HepG2 (cell line): Measurements from ENCODE around the gene LRRC3C. TPM values are rescaled to one million over a fixed set of nuclear protein-coding genes. Genes with fewer than 3 reads are reported as not detected.

Experiments
- AGO2 ChIP-seq: fragments of 200-400 bp; formaldehyde crosslinking; optimal IDR thresholded peaks from 2 replicates; pipeline ENCODE3; 2017; ENCODE audit warnings: mild to moderate bottlenecking, low read depth, low read length, moderate library complexity
- ATF3 ChIP-seq: sonication (generic); formaldehyde crosslinking; IDR thresholded peaks from 2 replicates; pipeline ENCODE4 v1.4.0; 2020; ENCODE audit warnings: missing genetic modification reagents
- ATF7 ChIP-seq, 2 experiments: fragments of 450-650 bp in 1 of 2; sonication (generic) in 1 of 2; formaldehyde crosslinking in 1 of 2; IDR thresholded peaks; 2 replicates each; pipeline versions ENCODE4 v1.4.0 to v1.6.1; 2016 to 2020; ENCODE audit warnings: antibody characterized with exemption in 1 of 2, mild to moderate bottlenecking in 1 of 2, missing genetic modification reagents in 1 of 2
- BORCS8-MEF2B ChIP-seq: sonication (generic); formaldehyde crosslinking; IDR thresholded peaks from 2 replicates; pipeline ENCODE4 v1.8.0; 2022; ENCODE audit warnings: mild to moderate bottlenecking, missing genetic modification reagents
- CEBPB ChIP-seq: IDR thresholded peaks from 2 replicates; pipeline ENCODE4 v1.6.1; 2011; ENCODE audit warnings: low read depth, low read length, improper control_type of control experiment, borderline replicate concordance
- HOMEZ ChIP-seq: IDR thresholded peaks from 2 replicates; pipeline ENCODE4 v1.6.1; 2016; ENCODE audit warnings: low read depth
- JUNB ChIP-seq: sonication (generic); formaldehyde crosslinking; IDR thresholded peaks from 2 replicates; pipeline ENCODE4 v1.8.0; 2022; ENCODE audit warnings: missing genetic modification reagents, mild to moderate bottlenecking, borderline replicate concordance
- MED8 ChIP-seq: sonication (generic); formaldehyde crosslinking; IDR thresholded peaks from 2 replicates; pipeline ENCODE4 v1.8.1; 2023; ENCODE audit warnings: mild to moderate bottlenecking, missing genetic modification reagents; ENCODE audit not compliant: insufficient replicate concordance
- NCOA2 ChIP-seq: sonication (generic); formaldehyde crosslinking; IDR thresholded peaks from 2 replicates; pipeline ENCODE4 v1.8.0; 2022; ENCODE audit warnings: inconsistent platforms
- PITX1 ChIP-seq: sonication (generic); formaldehyde crosslinking; IDR thresholded peaks from 2 replicates; pipeline ENCODE4 v1.5.1; 2020; ENCODE audit warnings: mild to moderate bottlenecking, missing genetic modification reagents
- POLR2AphosphoS5 ChIP-seq: IDR thresholded peaks from 2 replicates; pipeline ENCODE4 v1.6.1; 2012; ENCODE audit warnings: low read depth, low read length
- PREB ChIP-seq: sonication (generic); formaldehyde crosslinking; IDR thresholded peaks from 2 replicates; pipeline ENCODE4 v1.4.0; 2020; ENCODE audit warnings: missing genetic modification reagents
- RBM22 ChIP-seq: fragments of 200-400 bp; formaldehyde crosslinking; optimal IDR thresholded peaks from 2 replicates; pipeline ENCODE3; 2017; ENCODE audit warnings: mild to moderate bottlenecking, low read length, moderate library complexity
- RFX3 ChIP-seq: IDR thresholded peaks from 2 replicates; pipeline ENCODE4 v1.6.1; 2016; ENCODE audit warnings: missing biosample characterization, missing genetic modification reagents
- XBP1 ChIP-seq: sonication (generic); formaldehyde crosslinking; IDR thresholded peaks from 2 replicates; pipeline ENCODE4 v1.5.0; 2020; ENCODE audit warnings: missing genetic modification reagents
- ZNF20 ChIP-seq: sonication (generic); formaldehyde crosslinking; IDR thresholded peaks from 2 replicates; pipeline ENCODE4 v1.4.0; 2020; ENCODE audit warnings: mild to moderate bottlenecking, moderate library complexity, missing genetic modification reagents
- ZNF569 ChIP-seq: sonication (generic); formaldehyde crosslinking; IDR thresholded peaks from 2 replicates; pipeline ENCODE4 v1.5.0; 2020; ENCODE audit warnings: mild to moderate bottlenecking, missing genetic modification reagents, moderate library complexity, borderline replicate concordance
- ZNF749 ChIP-seq: sonication (generic); formaldehyde crosslinking; IDR thresholded peaks from 2 replicates; pipeline ENCODE4 v1.8.0; 2022; ENCODE audit warnings: mild to moderate bottlenecking, missing genetic modification reagents, moderate library complexity, borderline replicate concordance
- ZNF850 ChIP-seq: sonication (generic); formaldehyde crosslinking; conservative IDR thresholded peaks from 2 replicates; pipeline ENCODE4 v1.9.0; 2021; ENCODE audit warnings: mild to moderate bottlenecking, missing genetic modification reagents
- ZNF883 ChIP-seq: sonication (generic); formaldehyde crosslinking; IDR thresholded peaks from 2 replicates; pipeline ENCODE4 v1.5.1; 2020; ENCODE audit warnings: mild to moderate bottlenecking, missing genetic modification reagents; ENCODE audit errors: not compliant biosample characterization
- polyA plus RNA-seq, 8 experiments: library from polyadenylated mRNA; depleted of rRNA in 3 of 8; stranded (reverse) in 7 of 8; unstranded in 1 of 8; fragments of >200 nt; fragmentation: Illumina TruSeq in 4 of 8; extraction: Trizol in 4 of 8; gene quantifications; 2 replicates each; pipeline versions ENCODE4 v1.2.1 to v1.2.3, GENCODE V29; 2011 to 2016; ENCODE audit warnings: low read depth in 4 of 8, missing spikeins in 1 of 8, mixed read lengths in 1 of 8; ENCODE audit not compliant: insufficient read depth in 1 of 8
- total RNA-seq, 5 experiments: library from RNA; depleted of rRNA; stranded (reverse); fragments of >200 nt; fragmentation: Illumina TruSeq; extraction: Trizol; gene quantifications; 2 replicates each; pipeline ENCODE4 v1.2.3, GENCODE V29; 2016; ENCODE audit warnings: low read depth in 1 of 5
- TF ChIP-seq, protein P1 (sequence below): sonication (generic); formaldehyde crosslinking; IDR thresholded peaks from 2 replicates; pipeline ENCODE4 v1.8.0; 2022; ENCODE audit warnings: mild to moderate bottlenecking, missing genetic modification reagents; ENCODE audit not compliant: insufficient replicate concordance
- TF ChIP-seq, protein P2 (sequence below): sonication (generic); formaldehyde crosslinking; IDR thresholded peaks from 2 replicates; pipeline ENCODE4 v1.9.0; 2021; ENCODE audit warnings: missing genetic modification reagents, borderline replicate concordance

LRRC3C gene
- total and polyA plus RNA-seq, 2 of the 13 experiments (the other 11 are each of a cell fraction or from before 2014, with no cell fraction given), result 0.17 TPM; not detected in 1

DNA sequence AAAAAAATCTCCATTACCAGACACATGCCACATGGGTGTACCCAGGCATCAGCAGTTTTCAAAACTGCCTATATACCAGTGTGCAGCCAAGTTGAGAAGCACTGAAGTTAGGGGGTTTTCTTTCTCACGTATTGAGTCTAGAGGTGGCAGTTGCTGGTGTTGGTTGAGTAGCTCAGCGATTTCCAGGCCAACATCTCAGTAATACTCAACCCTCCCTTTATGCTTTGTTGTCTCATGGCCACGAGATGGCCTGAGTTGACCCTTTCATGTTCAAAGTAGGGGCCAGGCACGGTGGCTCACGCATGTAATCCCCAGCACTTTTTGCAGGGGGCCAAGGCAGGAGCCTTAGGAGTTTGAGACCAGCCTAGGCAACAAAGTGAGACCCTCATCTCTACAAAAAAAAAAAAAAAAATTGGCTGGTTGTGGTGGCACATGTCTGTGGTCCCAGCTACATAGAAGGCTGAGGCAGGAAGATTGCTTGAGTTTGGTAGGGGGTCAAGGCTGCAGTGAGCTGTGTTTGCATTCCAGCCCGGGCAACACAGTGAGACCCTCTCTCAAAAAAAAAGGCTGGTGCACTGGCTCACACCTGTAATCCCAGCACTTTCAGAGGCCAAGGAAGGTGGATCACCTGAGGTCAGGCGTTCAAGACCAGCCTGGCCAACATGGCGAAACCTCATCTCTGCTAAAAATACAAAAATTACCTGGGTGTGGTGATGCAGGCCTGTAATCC lies 10.8 kb downstream of the LRRC3C start (continued):
- TF ChIP-seq, protein P1, sequence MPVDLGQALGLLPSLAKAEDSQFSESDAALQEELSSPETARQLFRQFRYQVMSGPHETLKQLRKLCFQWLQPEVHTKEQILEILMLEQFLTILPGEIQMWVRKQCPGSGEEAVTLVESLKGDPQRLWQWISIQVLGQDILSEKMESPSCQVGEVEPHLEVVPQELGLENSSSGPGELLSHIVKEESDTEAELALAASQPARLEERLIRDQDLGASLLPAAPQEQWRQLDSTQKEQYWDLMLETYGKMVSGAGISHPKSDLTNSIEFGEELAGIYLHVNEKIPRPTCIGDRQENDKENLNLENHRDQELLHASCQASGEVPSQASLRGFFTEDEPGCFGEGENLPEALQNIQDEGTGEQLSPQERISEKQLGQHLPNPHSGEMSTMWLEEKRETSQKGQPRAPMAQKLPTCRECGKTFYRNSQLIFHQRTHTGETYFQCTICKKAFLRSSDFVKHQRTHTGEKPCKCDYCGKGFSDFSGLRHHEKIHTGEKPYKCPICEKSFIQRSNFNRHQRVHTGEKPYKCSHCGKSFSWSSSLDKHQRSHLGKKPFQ, result no peak
- TF ChIP-seq ZNF850 (no peak), RFX3 (CRISPR knock-in tag) (no peak), BORCS8-MEF2B (CRISPR knock-in tag) (no peak), ZNF883 (no peak), AGO2 (no peak), JUNB (CRISPR knock-in tag) (no peak), ATF7 (IDR thresholded peaks at IDR 0.05) (no peak), ATF7 (CRISPR knock-in tag; IDR thresholded peaks at IDR 0.05) (no peak), CEBPB (no peak), RBM22 (no peak), ZNF749 (CRISPR knock-in tag) (no peak), ZNF20 (CRISPR knock-in tag) (no peak), ZNF569 (no peak), MED8 (CRISPR knock-in tag) (no peak), NCOA2 (CRISPR knock-in tag) (no peak), HOMEZ (no peak), ATF3 (CRISPR knock-in tag) (no peak), PREB (CRISPR knock-in tag) (no peak), XBP1 (CRISPR knock-in tag) (no peak), PITX1 (no peak; the same call in 1 of the 2 replicates), POLR2AphosphoS5 (no peak)
- TF ChIP-seq, protein P2, sequence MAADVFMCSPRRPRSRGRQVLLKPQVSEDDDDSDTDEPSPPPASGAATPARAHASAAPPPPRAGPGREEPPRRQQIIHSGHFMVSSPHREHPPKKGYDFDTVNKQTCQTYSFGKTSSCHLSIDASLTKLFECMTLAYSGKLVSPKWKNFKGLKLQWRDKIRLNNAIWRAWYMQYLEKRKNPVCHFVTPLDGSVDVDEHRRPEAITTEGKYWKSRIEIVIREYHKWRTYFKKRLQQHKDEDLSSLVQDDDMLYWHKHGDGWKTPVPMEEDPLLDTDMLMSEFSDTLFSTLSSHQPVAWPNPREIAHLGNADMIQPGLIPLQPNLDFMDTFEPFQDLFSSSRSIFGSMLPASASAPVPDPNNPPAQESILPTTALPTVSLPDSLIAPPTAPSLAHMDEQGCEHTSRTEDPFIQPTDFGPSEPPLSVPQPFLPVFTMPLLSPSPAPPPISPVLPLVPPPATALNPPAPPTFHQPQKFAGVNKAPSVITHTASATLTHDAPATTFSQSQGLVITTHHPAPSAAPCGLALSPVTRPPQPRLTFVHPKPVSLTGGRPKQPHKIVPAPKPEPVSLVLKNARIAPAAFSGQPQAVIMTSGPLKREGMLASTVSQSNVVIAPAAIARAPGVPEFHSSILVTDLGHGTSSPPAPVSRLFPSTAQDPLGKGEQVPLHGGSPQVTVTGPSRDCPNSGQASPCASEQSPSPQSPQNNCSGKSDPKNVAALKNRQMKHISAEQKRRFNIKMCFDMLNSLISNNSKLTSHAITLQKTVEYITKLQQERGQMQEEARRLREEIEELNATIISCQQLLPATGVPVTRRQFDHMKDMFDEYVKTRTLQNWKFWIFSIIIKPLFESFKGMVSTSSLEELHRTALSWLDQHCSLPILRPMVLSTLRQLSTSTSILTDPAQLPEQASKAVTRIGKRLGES (CRISPR knock-in tag), result no peak
